Hepatocyte (in vitro differentiated cells): Measurements from ENCODE around the gene KRT84. TPM values are rescaled to one million over a fixed set of nuclear protein-coding genes. Genes with fewer than 3 reads are reported as not detected.

Experiments used
- DNase-seq: peaks from one replicate; pipeline ENCODE4 v3.0.0-alpha.2; 2016; ENCODE audit warnings: low spot score
- H2AFZ ChIP-seq: fragments of 200-600 bp; sonication (generic); 2 replicates; pipeline ENCODE4 v1.6.0; 2016; ENCODE audit warnings: antibody characterized with exemption, mild to moderate bottlenecking
- H3K27ac ChIP-seq: fragments of 200-600 bp; sonication (generic); 2 replicates; pipeline ENCODE4 v1.5.1; 2016; ENCODE audit warnings: mild to moderate bottlenecking
- H3K27me3 ChIP-seq: fragments of 200-600 bp; sonication (generic); 2 replicates; pipeline ENCODE4 v1.6.1; 2016
- H3K36me3 ChIP-seq: fragments of 200-600 bp; sonication (generic); replicated peaks from 2 replicates; pipeline ENCODE4 v1.5.1; 2016; ENCODE audit warnings: low read depth; ENCODE audit not compliant: insufficient read depth
- H3K4me1 ChIP-seq: fragments of 200-600 bp; sonication (generic); 2 replicates; pipeline ENCODE4 v1.5.1; 2016; ENCODE audit warnings: mild to moderate bottlenecking, moderate library complexity; ENCODE audit not compliant: insufficient read depth
- H3K4me2 ChIP-seq: fragments of 200-600 bp; sonication (generic); 2 replicates; pipeline ENCODE4 v1.6.0; 2016
- H3K4me3 ChIP-seq: fragments of 200-600 bp; sonication (generic); 2 replicates; pipeline ENCODE4 v1.5.1; 2016; ENCODE audit warnings: mild to moderate bottlenecking
- H3K79me2 ChIP-seq: fragments of 200-600 bp; sonication (generic); 2 replicates; pipeline ENCODE4 v1.6.0; 2017; ENCODE audit warnings: mild to moderate bottlenecking
- H3K9me2 ChIP-seq: fragments of 200-600 bp; sonication (generic); replicated peaks from 2 replicates; pipeline ENCODE4 v1.6.0; 2017; ENCODE audit warnings: mild to moderate bottlenecking; ENCODE audit not compliant: insufficient read depth
- H3K9me3 ChIP-seq: fragments of 200-600 bp; sonication (generic); 2 replicates; pipeline ENCODE4 v1.5.1; 2016; ENCODE audit warnings: low read depth, mild to moderate bottlenecking
- H4K20me1 ChIP-seq: fragments of 200-600 bp; sonication (generic); 2 replicates; pipeline ENCODE4 v1.6.0; 2016; ENCODE audit warnings: mild to moderate bottlenecking; ENCODE audit not compliant: insufficient read depth, poor library complexity, severe bottlenecking
- EZH2 ChIP-seq: fragments of 200-600 bp; sonication (generic); IDR thresholded peaks from 2 replicates; pipeline ENCODE4 v1.6.1; 2016; ENCODE audit warnings: antibody characterized with exemption, mild to moderate bottlenecking, borderline replicate concordance
- EZH2phosphoT487 ChIP-seq: fragments of 200-600 bp; sonication (generic); IDR thresholded peaks from one replicate; pipeline ENCODE4 v1.6.1; 2018; ENCODE audit warnings: antibody characterized with exemption, mild to moderate bottlenecking, low read depth, moderate library complexity; ENCODE audit not compliant: unreplicated experiment, severe bottlenecking
- WGBS: methylation state at CpG from one replicate; pipeline ENCODE4 v1.1.6; 2016; ENCODE audit warnings: low lambda C conversion rate; ENCODE audit errors: missing lambda C conversion rate; 5-methylcytosine and 5-hydroxymethylcytosine counted together
- polyA plus RNA-seq: library from polyadenylated mRNA; unstranded; fragments of >200 nt; fragmentation: Nextera tagmentation; extraction: Ambion mirVana; gene quantifications from 2 replicates; pipeline ENCODE4 v1.2.1, GENCODE V29; 2016
- total RNA-seq: library from RNA; depleted of rRNA; stranded (reverse); fragments of >200 nt; gene quantifications from 2 replicates; pipeline ENCODE4 v1.2.3, GENCODE V29; 2014
- TF ChIP-seq, protein P1 (sequence below): fragments of 200-600 bp; sonication (generic); IDR thresholded peaks from 2 replicates; pipeline ENCODE4 v1.5.1; 2016; ENCODE audit warnings: antibody characterized with exemption, mild to moderate bottlenecking; ENCODE audit not compliant: poor library complexity

The KRT84 gene
- total and polyA plus RNA-seq, 2 experiments from 2014 or later, result not detected

DNA sequence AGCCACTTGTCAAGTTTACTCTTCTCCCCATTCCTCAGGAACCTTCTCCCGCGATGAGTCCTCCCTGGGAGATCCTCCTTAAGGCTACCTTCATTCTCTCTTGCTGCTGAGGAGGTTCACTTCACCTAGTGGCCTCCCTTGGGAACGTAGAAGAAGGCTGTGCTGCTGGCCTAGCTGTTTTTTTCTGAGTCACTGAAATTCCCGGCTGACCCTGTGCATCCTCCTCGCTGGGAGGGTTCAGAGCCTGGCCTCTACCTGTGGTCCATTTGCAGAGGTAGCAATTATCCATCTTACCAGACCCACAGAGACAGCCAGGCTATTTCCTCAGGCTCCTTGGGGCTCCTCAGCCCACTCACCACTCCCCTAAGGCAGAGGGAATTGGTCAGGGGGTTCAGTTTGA is 16.1 kb upstream of the KRT84 start:
- no peaks in the 10 kb centered on the region for H3K79me2 ChIP-seq
- DNase-seq, result no peak
- H3K4me1 ChIP-seq, result no peaks in the 10 kb centered on the region
- no peaks in the 10 kb centered on the region for H3K9me3 ChIP-seq
- H3K27me3 ChIP-seq, result no peaks in the 10 kb centered on the region
- no peak overlapping the region for H2AFZ ChIP-seq
- no peak for TF ChIP-seq EZH2phosphoT487
- no peak for TF ChIP-seq EZH2
- TF ChIP-seq, protein P1, sequence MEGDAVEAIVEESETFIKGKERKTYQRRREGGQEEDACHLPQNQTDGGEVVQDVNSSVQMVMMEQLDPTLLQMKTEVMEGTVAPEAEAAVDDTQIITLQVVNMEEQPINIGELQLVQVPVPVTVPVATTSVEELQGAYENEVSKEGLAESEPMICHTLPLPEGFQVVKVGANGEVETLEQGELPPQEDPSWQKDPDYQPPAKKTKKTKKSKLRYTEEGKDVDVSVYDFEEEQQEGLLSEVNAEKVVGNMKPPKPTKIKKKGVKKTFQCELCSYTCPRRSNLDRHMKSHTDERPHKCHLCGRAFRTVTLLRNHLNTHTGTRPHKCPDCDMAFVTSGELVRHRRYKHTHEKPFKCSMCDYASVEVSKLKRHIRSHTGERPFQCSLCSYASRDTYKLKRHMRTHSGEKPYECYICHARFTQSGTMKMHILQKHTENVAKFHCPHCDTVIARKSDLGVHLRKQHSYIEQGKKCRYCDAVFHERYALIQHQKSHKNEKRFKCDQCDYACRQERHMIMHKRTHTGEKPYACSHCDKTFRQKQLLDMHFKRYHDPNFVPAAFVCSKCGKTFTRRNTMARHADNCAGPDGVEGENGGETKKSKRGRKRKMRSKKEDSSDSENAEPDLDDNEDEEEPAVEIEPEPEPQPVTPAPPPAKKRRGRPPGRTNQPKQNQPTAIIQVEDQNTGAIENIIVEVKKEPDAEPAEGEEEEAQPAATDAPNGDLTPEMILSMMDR, result no peak
- no peak overlapping the region for H3K4me2 ChIP-seq
- no peaks in the 10 kb centered on the region for H4K20me1 ChIP-seq
- H3K36me3 ChIP-seq, result no peaks in the 10 kb centered on the region
- H3K27ac ChIP-seq, result no peak overlapping the region
- H3K9me2 ChIP-seq, result no peaks in the 10 kb centered on the region
- no peak overlapping the region for H3K4me3 ChIP-seq
- WGBS, result 87% methylated on average over 5 of the region's 5 CpGs

DNA sequence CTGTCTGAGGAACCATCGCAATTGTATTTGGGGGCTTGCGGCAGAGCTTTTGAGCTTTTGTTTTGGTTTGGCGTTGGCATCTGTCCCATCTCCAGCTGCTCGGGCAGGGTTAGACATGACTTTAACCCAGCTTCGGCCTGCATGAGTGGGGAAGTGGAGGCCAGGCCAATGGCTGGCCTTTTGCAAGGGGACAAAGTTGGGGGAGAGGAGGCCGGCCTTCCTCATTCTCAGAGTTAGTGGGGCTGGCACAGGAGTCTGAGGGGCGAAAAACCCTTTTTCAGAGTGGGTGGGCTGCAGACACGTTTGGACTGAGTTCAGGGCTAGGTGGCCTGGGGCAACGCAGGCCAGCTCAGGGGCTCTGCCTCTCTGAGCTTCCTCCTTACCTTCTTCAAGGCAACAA is 15.5 kb upstream of the KRT84 start:
- Histone ChIP-seq H3K4me1 (no peaks in the 10 kb centered on the region), H2AFZ (no peak overlapping the region), H4K20me1 (no peaks in the 10 kb centered on the region), H3K27ac (no peak overlapping the region), H3K4me2 (no peak overlapping the region), H3K36me3 (no peaks in the 10 kb centered on the region), H3K79me2 (no peaks in the 10 kb centered on the region), H3K9me2 (no peaks in the 10 kb centered on the region), H3K4me3 (no peak overlapping the region), H3K9me3 (no peaks in the 10 kb centered on the region), H3K27me3 (no peaks in the 10 kb centered on the region)
- no peak for DNase-seq
- TF ChIP-seq, protein P1, result no peak
- no peak for TF ChIP-seq EZH2
- 91% methylated on average over 9 of the region's 9 CpGs for WGBS

DNA sequence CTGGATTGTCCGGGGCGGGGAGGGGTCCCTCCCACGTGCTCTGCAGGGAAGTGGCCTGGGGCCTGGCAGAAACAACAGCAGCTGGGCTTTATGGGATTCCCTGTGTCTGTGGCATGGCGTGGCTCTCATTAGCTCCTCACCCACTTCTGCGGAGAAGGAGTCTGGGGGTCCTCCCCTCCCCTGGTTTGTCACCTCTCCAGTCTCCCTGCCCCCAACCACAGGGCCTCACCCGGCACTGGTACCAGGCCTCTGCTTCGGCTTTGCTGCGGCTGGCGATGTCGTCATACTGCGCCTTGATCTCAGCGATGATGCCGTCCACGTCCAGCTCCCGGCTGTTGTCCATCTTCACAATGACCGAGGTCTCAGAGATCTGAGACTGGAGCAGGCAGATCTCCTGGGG is 14.3 kb upstream of the KRT84 start:
- H3K4me1 ChIP-seq, result no peaks in the 10 kb centered on the region
- no peaks in the 10 kb centered on the region for H3K27me3 ChIP-seq
- WGBS, result 93% methylated on average over 16 of the region's 16 CpGs
- no peak overlapping the region for H2AFZ ChIP-seq
- no peaks in the 10 kb centered on the region for H3K9me3 ChIP-seq
- H3K9me2 ChIP-seq, result no peaks in the 10 kb centered on the region
- no peak overlapping the region for H3K4me3 ChIP-seq
- TF ChIP-seq EZH2phosphoT487, result no peak
- TF ChIP-seq, protein P1, result no peak
- no peak for TF ChIP-seq EZH2
- H3K36me3 ChIP-seq, result no peaks in the 10 kb centered on the region
- no peak overlapping the region for H3K4me2 ChIP-seq
- H3K79me2 ChIP-seq, result no peaks in the 10 kb centered on the region
- no peak overlapping the region for H3K27ac ChIP-seq
- no peaks in the 10 kb centered on the region for H4K20me1 ChIP-seq
- no peak for DNase-seq

DNA sequence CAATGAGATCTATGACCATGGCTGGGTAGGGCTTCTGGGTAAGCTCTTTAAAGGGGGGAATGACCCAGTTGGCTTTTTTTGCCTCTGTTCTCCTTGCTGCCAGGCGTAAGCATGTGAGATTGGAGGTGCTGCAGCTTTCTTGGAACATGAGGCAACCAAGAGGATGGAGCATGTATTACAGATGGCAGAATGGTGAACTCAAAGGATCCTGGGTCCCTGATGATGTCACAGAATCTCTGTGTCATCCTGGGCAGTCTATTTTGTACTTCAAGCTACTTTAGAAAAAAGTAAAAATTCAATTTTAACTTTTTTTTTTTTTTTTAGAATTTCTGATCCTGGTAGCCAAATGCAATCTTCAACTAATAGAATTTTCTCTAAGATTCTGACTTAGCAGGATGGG is 12.7 kb upstream of the KRT84 start:
- H3K4me1 ChIP-seq, result no peaks in the 10 kb centered on the region
- H3K9me2 ChIP-seq, result no peaks in the 10 kb centered on the region
- no peaks in the 10 kb centered on the region for H4K20me1 ChIP-seq
- H3K79me2 ChIP-seq, result no peaks in the 10 kb centered on the region
- WGBS, result 89% methylated on average over 1 of the region's 1 CpG
- no peak overlapping the region for H3K4me3 ChIP-seq
- no peaks in the 10 kb centered on the region for H3K36me3 ChIP-seq
- no peak overlapping the region for H2AFZ ChIP-seq
- DNase-seq, result no peak
- TF ChIP-seq EZH2 (no peak), EZH2phosphoT487 (no peak)
- TF ChIP-seq, protein P1, result no peak
- no peaks in the 10 kb centered on the region for H3K9me3 ChIP-seq
- no peak overlapping the region for H3K4me2 ChIP-seq
- H3K27ac ChIP-seq, result no peak overlapping the region
- H3K27me3 ChIP-seq, result no peaks in the 10 kb centered on the region
